NT2/D1 (cell line): ENCODE data around the gene ALG1L2.
"Not testable (repeated sequence)": the region's sequence is repeated elsewhere in the genome, so short reads cannot be mapped to it uniquely, and the experiment has no call there.

Experiments used
- DNase-seq: peaks from one replicate; pipeline ENCODE4 v3.0.0-alpha.2; 2011; ENCODE audit warnings: low read depth, low spot score
- H3K27me3 ChIP-seq: 2 replicates; pipeline ENCODE4 v1.6.0; 2011; ENCODE audit warnings: mild to moderate bottlenecking; ENCODE audit not compliant: insufficient read length, insufficient read depth
- H3K36me3 ChIP-seq: 2 replicates; pipeline ENCODE4 v1.6.1; 2011; ENCODE audit warnings: mild to moderate bottlenecking, low read length, mixed read lengths; ENCODE audit not compliant: insufficient read depth, insufficient read length
- H3K4me1 ChIP-seq: 2 replicates; pipeline ENCODE4 v1.5.1; 2011; ENCODE audit not compliant: insufficient read depth, insufficient read length
- H3K4me3 ChIP-seq: 2 replicates; pipeline ENCODE4 v1.5.1; 2011; ENCODE audit warnings: low read depth; ENCODE audit not compliant: insufficient read length
- H3K9ac ChIP-seq: 2 replicates; pipeline ENCODE4 v1.6.0; 2011; ENCODE audit warnings: low read depth; ENCODE audit not compliant: insufficient read length
- H3K9me3 ChIP-seq: 2 replicates; pipeline ENCODE4 v1.5.1; 2011; ENCODE audit warnings: mild to moderate bottlenecking, low read length; ENCODE audit not compliant: insufficient read depth
- SUZ12 ChIP-seq: IDR thresholded peaks from 2 replicates; pipeline ENCODE4 v1.6.1; 2011; ENCODE audit not compliant: insufficient read length, insufficient read depth; ENCODE audit errors: extremely low read depth
- YY1 ChIP-seq: IDR thresholded peaks from 2 replicates; pipeline ENCODE4 v1.6.1; 2011; ENCODE audit not compliant: insufficient read length, insufficient read depth
- ZNF274 ChIP-seq: IDR thresholded peaks from 2 replicates; pipeline ENCODE4 v1.6.1; 2011; ENCODE audit warnings: mild to moderate bottlenecking, low read depth, low read length

ALG1L2 gene

DNA sequence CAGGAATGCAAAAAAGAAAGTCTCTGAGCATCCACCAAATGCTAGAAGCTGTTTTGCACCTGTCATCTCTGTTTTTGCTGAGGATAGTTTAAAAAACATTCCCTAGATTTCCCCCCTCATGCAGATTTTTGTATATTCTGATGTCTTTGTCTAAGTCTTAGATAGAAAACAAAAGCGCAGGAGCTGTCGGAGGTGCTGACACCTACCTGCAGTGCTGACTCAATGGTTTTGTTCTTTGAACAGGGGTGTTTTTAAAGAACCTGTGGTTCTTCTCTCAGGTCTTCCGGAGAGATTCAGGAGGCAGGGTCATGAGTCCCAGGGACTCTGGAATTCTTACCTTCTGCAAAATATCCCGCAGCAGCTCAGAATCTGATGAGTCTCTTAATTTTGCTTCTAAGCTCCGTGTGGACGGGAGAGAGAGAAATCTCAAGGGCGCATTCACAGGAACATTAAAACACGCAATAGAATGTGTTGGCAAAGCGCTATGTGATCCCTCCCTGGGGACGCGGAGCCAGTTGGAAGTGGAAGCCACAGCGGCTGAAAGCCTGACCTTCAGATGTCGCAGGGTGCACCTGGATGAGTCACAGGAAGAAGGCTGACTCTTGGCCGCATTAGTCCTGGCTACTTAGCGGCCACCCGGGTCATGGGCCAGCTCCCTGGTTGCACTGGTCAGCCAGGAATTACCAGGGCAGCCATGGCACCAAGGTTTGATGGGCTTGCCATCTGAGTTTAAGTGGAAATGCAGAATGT is 27.4 kb downstream of the ALG1L2 start:
- DNase-seq, H3K36me3 ChIP-seq, H3K4me1 ChIP-seq, H3K9me3 ChIP-seq, H3K27me3 ChIP-seq, H3K9ac ChIP-seq, H3K4me3 ChIP-seq: not testable (repeated sequence)

DNA sequence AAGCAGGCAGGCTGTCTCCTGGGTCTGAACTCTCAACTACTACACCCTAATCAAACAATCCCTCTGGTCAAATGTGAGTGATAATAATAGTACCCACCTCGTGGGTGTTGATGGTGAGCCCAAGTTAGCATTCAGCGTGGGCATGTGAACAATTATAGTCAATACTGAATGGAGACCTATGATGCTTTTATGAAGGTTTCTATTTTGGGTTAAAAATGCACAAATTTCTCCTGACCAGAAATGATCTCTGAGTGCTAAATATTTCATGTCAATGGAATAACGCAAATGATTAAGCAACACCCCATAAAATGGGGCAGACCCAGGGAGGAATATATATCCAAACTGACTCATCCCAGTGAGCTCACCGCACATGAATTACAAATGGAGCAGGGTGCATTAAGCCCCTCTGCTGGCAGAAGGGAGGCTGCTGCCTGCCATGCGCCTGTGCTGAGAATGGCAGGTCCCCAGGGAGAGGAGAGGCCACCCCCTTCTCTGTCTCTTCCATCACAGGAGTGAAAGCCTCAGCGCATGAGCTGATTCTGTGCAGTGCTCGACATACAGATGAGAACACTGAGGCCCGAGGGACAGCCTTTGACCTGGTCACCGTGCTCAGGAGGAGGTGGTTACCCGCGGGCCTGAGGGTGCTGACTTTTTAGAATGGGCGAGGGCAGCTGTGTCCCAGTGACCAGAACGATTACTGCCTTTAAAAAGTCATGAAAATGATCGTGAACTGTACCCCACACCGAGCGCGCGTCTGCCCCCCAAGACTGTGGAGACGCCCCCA is 28.9 kb downstream of the ALG1L2 start:
- not testable (repeated sequence) for H3K36me3 ChIP-seq, DNase-seq, H3K4me1 ChIP-seq, H3K27me3 ChIP-seq, H3K9me3 ChIP-seq
- H3K4me3 ChIP-seq = peak overlapping the region; percentile 85
- peak overlapping the region; percentile 82 for H3K9ac ChIP-seq

DNA sequence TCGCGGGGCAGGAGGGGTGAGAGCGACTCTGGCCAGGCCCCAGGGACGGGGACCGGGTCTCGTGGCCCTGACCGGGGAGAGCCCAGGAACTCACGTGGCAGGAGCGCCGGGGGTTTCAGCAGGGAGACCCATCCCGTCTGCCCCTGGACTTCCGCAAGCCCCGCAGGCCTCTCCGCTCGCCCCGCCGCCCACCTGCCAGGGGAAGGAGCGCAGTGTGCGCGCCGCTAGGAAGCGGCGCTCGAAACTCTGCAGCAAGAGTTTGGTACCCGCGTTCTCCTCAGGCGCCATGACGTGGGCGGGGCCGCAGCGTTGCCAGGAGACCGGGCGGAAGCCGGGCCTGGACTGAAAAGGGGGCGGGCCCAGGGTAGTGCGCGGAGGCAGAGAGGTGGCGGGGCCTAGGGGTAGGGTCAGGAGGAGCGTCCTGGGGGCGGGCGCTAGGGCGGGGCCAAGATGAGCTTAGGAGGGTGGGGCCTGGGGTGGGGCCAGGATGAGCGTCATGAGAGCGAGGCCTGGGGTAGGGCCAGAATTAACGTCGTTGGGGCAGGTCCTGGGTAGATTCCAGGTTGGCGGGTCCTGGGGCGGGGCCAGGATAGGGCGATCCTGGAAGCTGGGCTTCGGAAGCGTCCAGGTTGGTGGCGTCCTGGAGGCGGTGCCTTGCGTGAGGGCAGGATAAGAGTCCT is 29.7 kb downstream of the ALG1L2 start:
- Histone ChIP-seq H3K4me1 (no peaks in the 10 kb centered on the region), H3K9ac (peak overlapping the region; percentile 82), H3K36me3 (peaks cover 3% of the 10 kb centered on the region), H3K4me3 (peak overlapping the region; percentile 85), H3K27me3 (no peaks in the 10 kb centered on the region), H3K9me3 (no peaks in the 10 kb centered on the region)
- peak; percentile 91 for DNase-seq
- TF ChIP-seq SUZ12 = no peak
- TF ChIP-seq YY1 = peak; percentile 63
- no peak for TF ChIP-seq ZNF274

DNA sequence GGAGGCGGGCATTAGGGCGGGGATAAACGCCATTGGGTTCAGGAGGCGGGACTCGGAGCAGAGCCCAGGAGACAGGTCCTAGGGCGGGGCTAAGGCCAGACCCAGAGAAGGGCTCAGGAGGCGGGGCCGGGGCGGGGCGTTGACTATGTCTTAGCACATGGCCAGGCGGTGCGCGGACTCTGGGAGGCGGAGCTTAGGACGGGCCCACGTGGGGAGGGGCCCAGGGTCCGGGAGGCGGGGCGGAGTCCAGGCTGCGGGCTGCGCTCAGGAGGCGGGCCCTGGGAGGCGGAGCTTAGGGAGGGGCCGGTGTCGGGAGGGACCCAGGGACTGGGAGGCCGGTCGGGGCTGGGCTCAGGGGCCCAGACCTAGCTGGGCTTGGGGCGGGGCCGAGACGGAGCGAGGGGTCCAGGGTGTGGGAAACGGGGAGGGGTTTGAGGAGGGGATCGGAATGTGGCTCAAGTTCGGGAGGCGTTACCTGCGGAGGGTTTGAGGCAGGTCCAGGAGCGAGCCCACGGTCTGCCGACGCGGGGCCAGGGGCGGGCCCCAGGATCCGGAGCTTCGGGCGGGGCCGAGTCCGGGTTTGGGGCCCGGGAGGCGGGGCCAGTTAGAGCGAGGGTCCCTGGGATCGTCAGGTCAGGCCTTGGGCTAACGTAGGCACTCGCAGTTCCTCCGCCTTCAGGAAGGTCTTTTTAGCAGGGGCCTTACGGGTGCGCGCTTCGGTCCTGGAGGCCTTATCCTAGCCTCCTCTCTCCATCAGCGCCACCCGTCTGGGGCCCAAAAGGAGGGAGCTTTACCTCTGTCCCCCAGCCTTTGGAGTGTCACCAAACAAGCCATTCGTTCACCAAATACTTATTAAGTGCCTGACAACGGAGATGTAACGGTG is 30.5 kb downstream of the ALG1L2 start:
- not testable (repeated sequence) for H3K36me3 ChIP-seq, H3K4me1 ChIP-seq, H3K9me3 ChIP-seq, H3K27me3 ChIP-seq
- DNase-seq = peak; percentile 81
- Histone ChIP-seq H3K4me3 (peak overlapping the region; percentile 67), H3K9ac (peak overlapping the region; percentile 81)

DNA sequence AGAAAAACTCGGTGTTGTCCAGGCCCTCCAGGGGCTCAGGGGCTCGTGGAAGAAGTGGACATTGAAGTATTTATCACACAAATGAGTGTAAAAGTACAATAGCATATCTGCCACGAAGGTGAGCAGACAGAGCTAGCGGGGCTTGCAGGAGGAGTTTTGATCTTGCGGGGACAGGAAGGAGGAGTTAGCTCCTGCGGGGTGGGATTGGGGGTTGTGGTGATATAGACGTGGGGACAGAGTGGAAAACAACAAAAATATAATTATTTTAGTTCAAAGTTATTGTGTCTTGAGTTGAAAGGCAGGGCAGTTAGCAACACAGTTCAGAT is 31.1 kb downstream of the ALG1L2 start:
- not testable (repeated sequence) for DNase-seq, H3K36me3 ChIP-seq, H3K9me3 ChIP-seq, H3K4me1 ChIP-seq, H3K27me3 ChIP-seq
- Histone ChIP-seq H3K9ac (peak overlapping the region; percentile 81), H3K4me3 (peak overlapping the region; percentile 67)

DNA sequence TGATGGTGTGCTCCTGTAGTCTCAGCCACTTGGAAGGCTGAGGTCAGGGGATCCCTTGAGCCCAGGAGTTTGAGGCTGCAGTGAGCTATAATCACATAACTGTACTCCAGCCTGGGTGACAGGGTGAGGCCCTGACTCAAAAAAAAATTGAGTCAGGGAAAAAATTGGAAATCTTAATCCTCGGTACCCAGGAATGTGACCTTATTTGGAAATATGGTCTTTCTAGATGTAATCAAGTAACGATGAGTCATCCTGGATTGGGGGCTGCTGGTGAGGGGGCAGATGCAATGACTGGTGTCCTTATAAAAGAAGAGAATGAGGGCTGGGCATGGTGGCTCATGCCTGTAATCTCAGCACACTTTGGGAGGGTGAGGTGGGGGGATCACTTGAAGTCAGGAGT is 33.8 kb downstream of the ALG1L2 start:
- not testable (repeated sequence) for H3K27me3 ChIP-seq, H3K36me3 ChIP-seq, H3K9ac ChIP-seq, H3K4me3 ChIP-seq, DNase-seq, H3K4me1 ChIP-seq, H3K9me3 ChIP-seq

DNA sequence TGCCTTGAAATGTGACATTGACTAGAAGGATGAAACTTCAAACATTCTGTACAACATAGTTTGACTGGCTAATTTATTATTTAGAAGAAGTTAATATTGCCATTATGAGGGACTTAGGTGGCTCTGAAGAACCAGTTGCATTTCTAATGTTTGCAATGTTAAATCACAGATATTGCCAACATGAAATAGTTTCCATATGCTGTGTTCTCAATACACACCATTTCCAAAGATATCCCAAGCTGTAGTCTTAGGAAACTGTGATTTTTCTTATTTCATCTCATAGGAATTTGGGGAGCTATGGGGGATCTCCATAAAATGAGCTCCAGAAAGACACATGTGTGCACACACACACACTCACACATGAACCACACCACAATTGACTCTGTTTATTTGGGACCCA is 36.3 kb downstream of the ALG1L2 start:
- no peaks in the 10 kb centered on the region for H3K9me3 ChIP-seq
- no peak overlapping the region for H3K9ac ChIP-seq
- H3K4me3 ChIP-seq = no peak overlapping the region
- TF ChIP-seq ZNF274 (no peak), SUZ12 (no peak), YY1 (no peak)
- no peaks in the 10 kb centered on the region for H3K4me1 ChIP-seq
- DNase-seq = no peak
- H3K27me3 ChIP-seq = no peaks in the 10 kb centered on the region
- H3K36me3 ChIP-seq = no peaks in the 10 kb centered on the region

DNA sequence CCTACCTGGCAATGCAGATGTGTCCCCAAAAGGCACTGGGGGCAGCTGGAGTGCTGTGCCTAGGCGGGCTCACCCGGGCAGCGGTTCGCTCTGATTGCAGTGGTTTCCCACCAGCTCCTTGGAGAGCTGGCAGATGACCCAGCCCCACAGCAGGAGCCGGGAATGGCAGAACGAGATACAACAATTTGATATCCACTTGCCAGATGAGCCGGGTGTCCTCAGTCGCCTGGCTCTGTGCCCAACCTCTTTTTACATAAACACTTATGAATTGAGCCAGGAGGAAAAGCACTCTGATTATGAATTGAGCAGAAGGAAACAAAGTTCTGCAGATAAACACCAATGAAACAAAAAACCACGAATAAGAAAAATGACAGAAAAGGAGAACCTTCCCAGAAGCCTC is 38.2 kb downstream of the ALG1L2 start:
- H3K27me3 ChIP-seq, H3K9me3 ChIP-seq, H3K9ac ChIP-seq, H3K4me1 ChIP-seq, H3K36me3 ChIP-seq, H3K4me3 ChIP-seq, DNase-seq: not testable (repeated sequence)

DNA sequence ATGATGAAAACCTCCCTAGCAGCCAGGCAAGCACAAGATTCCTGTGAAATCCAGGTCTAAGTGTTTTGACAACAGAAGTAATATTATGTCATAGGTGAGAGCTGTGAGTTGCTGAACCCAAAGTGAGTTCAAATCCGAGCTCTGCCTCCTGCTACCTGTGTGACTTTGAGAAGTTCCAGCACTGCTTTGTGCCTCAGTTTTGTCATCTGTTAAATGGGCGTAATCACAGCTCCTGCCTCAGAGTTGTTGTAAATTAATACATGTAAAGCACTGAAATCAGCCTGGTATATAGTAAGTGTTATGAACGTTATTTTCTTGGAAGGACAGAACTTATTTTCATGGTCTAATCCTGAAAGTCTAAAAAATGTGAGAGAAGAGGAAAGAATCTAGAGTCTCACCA is 38.7 kb downstream of the ALG1L2 start:
- not testable (repeated sequence) for H3K4me3 ChIP-seq, DNase-seq, H3K36me3 ChIP-seq, H3K9ac ChIP-seq, H3K4me1 ChIP-seq, H3K27me3 ChIP-seq, H3K9me3 ChIP-seq

DNA sequence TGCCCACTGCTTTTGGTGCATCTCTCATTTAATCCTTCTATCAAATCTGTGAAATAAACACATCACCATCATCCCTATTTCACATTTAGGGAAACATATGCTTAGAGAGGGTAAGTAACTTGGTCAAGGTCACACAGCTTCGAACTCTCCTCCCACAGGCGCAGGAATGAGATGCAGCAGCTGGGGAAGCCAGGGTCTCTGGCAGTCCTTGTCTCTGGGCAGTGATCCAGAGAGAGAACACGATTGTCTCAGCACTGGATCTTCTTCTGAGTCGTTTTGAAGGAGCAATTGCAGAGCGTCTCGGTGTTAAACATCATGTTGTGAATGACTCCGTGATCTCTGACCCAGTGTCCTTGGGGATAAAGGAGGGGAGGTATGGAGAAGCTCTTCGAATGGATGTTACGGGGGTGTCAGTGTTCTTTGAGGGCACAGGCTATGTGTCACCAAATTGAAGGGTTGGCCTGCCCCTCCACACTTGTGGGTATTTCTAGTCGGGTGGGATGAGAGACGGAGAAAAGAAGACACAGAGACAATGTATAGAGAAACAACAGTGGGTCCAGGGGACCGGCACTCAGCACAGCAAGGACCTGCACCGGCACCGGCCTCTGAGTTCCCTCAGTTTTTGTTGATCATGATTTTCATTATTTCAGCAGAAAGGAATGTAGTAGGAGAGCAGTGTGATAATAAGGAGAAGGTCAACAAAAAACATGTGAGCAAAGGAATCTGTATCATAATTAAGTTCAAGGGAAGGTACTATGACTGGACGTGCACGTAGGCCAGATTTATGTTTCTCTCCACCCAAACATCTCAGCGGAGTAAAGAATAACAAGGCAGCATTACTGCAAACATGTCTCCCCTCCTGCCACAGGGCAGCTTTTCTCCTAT is 41.5 kb downstream of the ALG1L2 start:
- not testable (repeated sequence) for H3K27me3 ChIP-seq, H3K9ac ChIP-seq, DNase-seq, H3K4me1 ChIP-seq, H3K9me3 ChIP-seq, H3K4me3 ChIP-seq, H3K36me3 ChIP-seq
